GM12873 (cell line): Measurements from ENCODE around the gene TFPI.

Experiments
- CTCF ChIP-seq: IDR thresholded peaks from 2 replicates; pipeline ENCODE4 v1.5.1; 2012; ENCODE audit warnings: low read depth, mild to moderate bottlenecking, moderate library complexity, low read length, control low read depth; ENCODE audit not compliant: insufficient read depth; ENCODE audit errors: missing control alignments

The TFPI gene

GRCh38 chr2:187569042-187569441 is 14.8 kb upstream of the TFPI start:
- no peak for TF ChIP-seq CTCF

GRCh38 chr2:187567126-187567525 is 12.9 kb upstream of the TFPI start:
- no peak for TF ChIP-seq CTCF

- no peak for TF ChIP-seq CTCF
Measured at GRCh38 chr2:187566712-187567111, 12.5 kb upstream of the TFPI start.

- no peak for TF ChIP-seq CTCF
Measured at GRCh38 chr2:187566266-187566665, 12.0 kb upstream of the TFPI start.

GRCh38 chr2:187554704-187555082 is 458 bp upstream of the TFPI start:
- TF ChIP-seq CTCF, result no peak

GRCh38 chr2:187552828-187553681 is 1.2 kb downstream of the TFPI start:
- TF ChIP-seq CTCF, result no peak

GRCh38 chr2:187552381-187552780 is 1.9 kb downstream of the TFPI start:
- no peak for TF ChIP-seq CTCF
